ENCODE data around the gene SLC35E1.

- TF ChIP-seq, protein P1, sequence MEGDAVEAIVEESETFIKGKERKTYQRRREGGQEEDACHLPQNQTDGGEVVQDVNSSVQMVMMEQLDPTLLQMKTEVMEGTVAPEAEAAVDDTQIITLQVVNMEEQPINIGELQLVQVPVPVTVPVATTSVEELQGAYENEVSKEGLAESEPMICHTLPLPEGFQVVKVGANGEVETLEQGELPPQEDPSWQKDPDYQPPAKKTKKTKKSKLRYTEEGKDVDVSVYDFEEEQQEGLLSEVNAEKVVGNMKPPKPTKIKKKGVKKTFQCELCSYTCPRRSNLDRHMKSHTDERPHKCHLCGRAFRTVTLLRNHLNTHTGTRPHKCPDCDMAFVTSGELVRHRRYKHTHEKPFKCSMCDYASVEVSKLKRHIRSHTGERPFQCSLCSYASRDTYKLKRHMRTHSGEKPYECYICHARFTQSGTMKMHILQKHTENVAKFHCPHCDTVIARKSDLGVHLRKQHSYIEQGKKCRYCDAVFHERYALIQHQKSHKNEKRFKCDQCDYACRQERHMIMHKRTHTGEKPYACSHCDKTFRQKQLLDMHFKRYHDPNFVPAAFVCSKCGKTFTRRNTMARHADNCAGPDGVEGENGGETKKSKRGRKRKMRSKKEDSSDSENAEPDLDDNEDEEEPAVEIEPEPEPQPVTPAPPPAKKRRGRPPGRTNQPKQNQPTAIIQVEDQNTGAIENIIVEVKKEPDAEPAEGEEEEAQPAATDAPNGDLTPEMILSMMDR (IDR thresholded peaks at IDR 0.05; ENCODE audit: insufficient read depth, low read length) = no peak
- no peak for TF ChIP-seq POLR2AphosphoS5 (IDR thresholded peaks at IDR 0.05; ENCODE audit: low read depth)
- no peak for TF ChIP-seq REST (IDR thresholded peaks at IDR 0.05; ENCODE audit: insufficient replicate concordance, low read depth)
These were observed 29.2 kb downstream of the SLC35E1 start for GRCh38 chr19:16542910-16543472.
